Calu3 (cell line): ENCODE measurements around the gene LGI4. TPM values are rescaled to one million over a fixed set of nuclear protein-coding genes. Genes with fewer than 3 reads are reported as not detected.
"Not testable (repeated sequence)": the region's sequence is repeated elsewhere in the genome, so short reads cannot be mapped to it uniquely, and the experiment has no call there.

Experiments used
- BruUV-seq: library from RNA; stranded (reverse); fragments of 400-500 nt; replicated peaks from 2 replicates; lab custom pipeline; 2021; lab: Mats Ljungman, UMichigan
- CTCF ChIA-PET: fragments of 300-600 bp; sonication (Branson Sonifier 250); formaldehyde crosslinking; loops from one replicate; lab custom pipeline; 2022; ENCODE audit warnings: antibody characterized with exemption; lab: Charles Lee
- DNase-seq: peaks from one replicate; pipeline ENCODE4 v3.0.0; 2022
- H3K27ac Mint-ChIP-seq: one replicate; pipeline ENCODE4 v1.8.0; 2022; ENCODE audit warnings: mixed read lengths; ENCODE audit not compliant: unreplicated experiment
- H3K27me3 Mint-ChIP-seq: one replicate; pipeline ENCODE4 v1.8.0; 2022; ENCODE audit warnings: mixed read lengths; ENCODE audit not compliant: unreplicated experiment
- H3K36me3 Mint-ChIP-seq: one replicate; pipeline ENCODE4 v1.8.0; 2022; ENCODE audit warnings: mild to moderate bottlenecking, moderate library complexity, mixed read lengths; ENCODE audit not compliant: insufficient read depth, unreplicated experiment
- H3K4me1 Mint-ChIP-seq: one replicate; pipeline ENCODE4 v1.8.0; 2022; ENCODE audit warnings: mild to moderate bottlenecking, low read depth, mixed read lengths; ENCODE audit not compliant: unreplicated experiment
- H3K4me3 Mint-ChIP-seq: one replicate; pipeline ENCODE4 v1.8.0; 2022; ENCODE audit warnings: mild to moderate bottlenecking, low read depth, moderate library complexity, mixed read lengths; ENCODE audit not compliant: unreplicated experiment
- H3K9me3 Mint-ChIP-seq: one replicate; pipeline ENCODE4 v1.8.0; 2022; ENCODE audit warnings: low read depth, mixed read lengths; ENCODE audit not compliant: unreplicated experiment
- intact Hi-C: fragments of 100-400 bp; cut with micrococcal nuclease; formaldehyde crosslinking; loops from one replicate; pipeline ENCODE4 v1.10.0; 2022; ENCODE audit not compliant: unreplicated experiment
- total RNA-seq: library from RNA; stranded (reverse); gene quantifications from 2 replicates; pipeline ENCODE4 v1.2.3, GENCODE V29; 2022
- TF ChIP-seq, protein P1 (sequence below): fragments of 200-600 bp; IDR thresholded peaks from one replicate; pipeline ENCODE4 v1.8.0; 2022; ENCODE audit warnings: antibody characterized with exemption; ENCODE audit not compliant: unreplicated experiment

LGI4 gene
- total RNA-seq, 1 experiment from 2014 or later: 0.68 TPM

- CTCF ChIA-PET: interaction anchor here (0.5 kb wide), 2 partner anchors 28 to 96 kb away, joined by 3 to 4 read pairs; no protein-coding TSS in a partner anchor
- DNase-seq: no peak
- Mint-ChIP-seq H3K27ac (peak overlapping the region; percentile 96), H3K4me1 (peaks cover 41% of the 10 kb centered on the region), H3K27me3 (no peaks in the 10 kb centered on the region), H3K9me3 (no peaks in the 10 kb centered on the region), H3K36me3 (peaks cover 73% of the 10 kb centered on the region), H3K4me3 (peak overlapping the region; percentile 99)
- TF ChIP-seq, protein P1, sequence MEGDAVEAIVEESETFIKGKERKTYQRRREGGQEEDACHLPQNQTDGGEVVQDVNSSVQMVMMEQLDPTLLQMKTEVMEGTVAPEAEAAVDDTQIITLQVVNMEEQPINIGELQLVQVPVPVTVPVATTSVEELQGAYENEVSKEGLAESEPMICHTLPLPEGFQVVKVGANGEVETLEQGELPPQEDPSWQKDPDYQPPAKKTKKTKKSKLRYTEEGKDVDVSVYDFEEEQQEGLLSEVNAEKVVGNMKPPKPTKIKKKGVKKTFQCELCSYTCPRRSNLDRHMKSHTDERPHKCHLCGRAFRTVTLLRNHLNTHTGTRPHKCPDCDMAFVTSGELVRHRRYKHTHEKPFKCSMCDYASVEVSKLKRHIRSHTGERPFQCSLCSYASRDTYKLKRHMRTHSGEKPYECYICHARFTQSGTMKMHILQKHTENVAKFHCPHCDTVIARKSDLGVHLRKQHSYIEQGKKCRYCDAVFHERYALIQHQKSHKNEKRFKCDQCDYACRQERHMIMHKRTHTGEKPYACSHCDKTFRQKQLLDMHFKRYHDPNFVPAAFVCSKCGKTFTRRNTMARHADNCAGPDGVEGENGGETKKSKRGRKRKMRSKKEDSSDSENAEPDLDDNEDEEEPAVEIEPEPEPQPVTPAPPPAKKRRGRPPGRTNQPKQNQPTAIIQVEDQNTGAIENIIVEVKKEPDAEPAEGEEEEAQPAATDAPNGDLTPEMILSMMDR: no peak
- TSS peak; percentile 21 for BruUV-seq
- intact Hi-C loops: no loop called here
Measured at GRCh38 chr19:35155981-35156672, 21.3 kb upstream of the LGI4 start.

DNA sequence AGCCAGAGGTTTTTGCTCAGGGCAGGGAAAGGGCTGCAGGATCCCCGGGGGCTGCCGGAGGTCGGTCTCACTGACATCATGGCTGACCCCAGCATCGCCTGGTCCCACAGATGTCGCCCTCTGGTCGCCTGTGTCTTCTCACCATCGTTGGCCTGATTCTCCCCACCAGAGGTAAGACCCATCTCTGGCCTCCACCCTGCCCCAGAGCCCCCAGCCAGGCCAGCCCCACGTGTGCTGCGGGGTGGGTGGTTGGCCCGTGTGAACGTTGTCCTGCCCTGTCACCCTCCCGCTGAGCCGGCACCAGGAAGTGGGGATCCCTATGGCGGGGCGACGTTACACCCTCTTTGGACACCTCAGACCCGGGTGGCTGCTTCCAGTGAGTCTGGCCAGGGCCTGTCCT, 20.6 kb upstream of the LGI4 start:
- Mint-ChIP-seq H3K9me3 (no peaks in the 10 kb centered on the region), H3K4me1 (peaks cover 36% of the 10 kb centered on the region), H3K27ac (peak overlapping the region; percentile 96), H3K27me3 (no peaks in the 10 kb centered on the region), H3K36me3 (peaks cover 66% of the 10 kb centered on the region), H3K4me3 (peak overlapping the region; percentile 99)
- BruUV-seq: no TSS peak
- TF ChIP-seq, protein P1: no peak
- DNase-seq: no peak
- intact Hi-C loops: no loop called here
- CTCF ChIA-PET: no interaction called here

DNA sequence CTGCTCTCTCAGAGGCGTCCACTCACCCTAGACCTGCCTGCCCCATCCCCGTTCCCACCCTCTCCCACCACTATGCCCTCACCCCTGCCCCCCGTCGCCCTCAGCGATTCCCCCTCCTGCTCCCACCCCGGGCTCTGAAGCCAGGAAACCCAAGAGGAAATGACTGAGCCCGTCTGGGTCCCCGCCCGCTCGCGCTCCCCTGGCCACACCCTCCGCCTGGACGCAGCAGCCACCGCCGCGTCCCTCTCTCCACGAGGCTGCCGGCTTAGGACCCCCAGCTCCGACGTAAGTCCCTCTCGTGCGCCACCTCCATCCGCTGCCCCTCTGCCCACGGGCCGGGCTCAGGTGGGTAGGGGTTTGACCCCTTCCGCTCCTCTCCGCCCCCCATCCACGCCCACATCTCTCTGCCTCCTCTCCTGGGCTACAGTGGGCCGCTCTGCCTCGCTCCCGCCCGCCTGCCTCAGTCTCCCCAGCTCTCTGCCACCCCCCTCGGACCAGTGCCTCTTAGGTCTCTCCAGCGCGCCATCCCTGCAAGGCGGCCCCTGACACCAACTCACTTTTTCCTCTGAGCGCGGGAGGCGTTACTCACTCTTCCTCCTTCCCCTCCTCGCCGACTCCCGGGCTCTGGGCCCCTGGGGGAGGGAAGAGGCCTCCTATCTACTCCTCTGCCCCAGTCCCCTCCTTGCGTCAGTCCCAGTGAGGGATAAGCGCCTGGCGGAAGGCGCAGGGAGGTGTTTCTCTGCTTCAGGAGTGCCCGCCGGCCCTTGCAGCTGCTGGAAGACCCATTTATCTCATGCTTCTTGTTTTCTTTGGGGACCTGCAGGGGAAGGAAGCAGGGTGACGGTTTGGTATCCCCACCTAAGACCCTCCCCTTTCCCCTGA, 19.9 kb upstream of the LGI4 start, which contains the start of gene FXYD5:
TSS of gene FXYD5 (plus strand) at position 211 of the 882 bp plus-strand sequence. CDS start 816 bp downstream, outside the sequence.
- Mint-ChIP-seq H3K27ac (peak within 1 kb of the TSS; percentile 96), H3K4me3 (peak within 1 kb of the TSS; percentile 99), H3K4me1 (peaks cover 36% of the 10 kb centered on the region), H3K27me3 (no peaks in the 10 kb centered on the region), H3K9me3 (no peaks in the 10 kb centered on the region), H3K36me3 (peaks cover 60% of the 10 kb centered on the region)
- no TSS peak for BruUV-seq
- TF ChIP-seq, protein P1: no peak
- intact Hi-C loops: no loop called here
- CTCF ChIA-PET: interaction anchor here (0.6 to 1.5 kb wide), 7 partner anchors 10 to 110 kb away, joined by 3 to 7 read pairs (median 5); partner anchors contain the start of gene FXYD3
- DNase-seq: peak; percentile 83

- H3K4me3 Mint-ChIP-seq: peak overlapping the region; percentile 99
- CTCF ChIA-PET: interaction anchor here (0.6 to 1.5 kb wide), 14 partner anchors 9 to 110 kb away, joined by 3 to 9 read pairs (median 4); partner anchors contain the start of gene FXYD3
- peak; percentile 88 for DNase-seq
- H3K27me3 Mint-ChIP-seq: no peaks in the 10 kb centered on the region
- peaks cover 52% of the 10 kb centered on the region for H3K36me3 Mint-ChIP-seq
- H3K27ac Mint-ChIP-seq: peak overlapping the region; percentile 96
- H3K9me3 Mint-ChIP-seq: no peaks in the 10 kb centered on the region
- TF ChIP-seq, protein P1: peak; percentile 87
- intact Hi-C loops: no loop called here
- peaks cover 36% of the 10 kb centered on the region for H3K4me1 Mint-ChIP-seq
- BruUV-seq: no TSS peak
Measured at GRCh38 chr19:35153701-35154524, 19.1 kb upstream of the LGI4 start.

DNA sequence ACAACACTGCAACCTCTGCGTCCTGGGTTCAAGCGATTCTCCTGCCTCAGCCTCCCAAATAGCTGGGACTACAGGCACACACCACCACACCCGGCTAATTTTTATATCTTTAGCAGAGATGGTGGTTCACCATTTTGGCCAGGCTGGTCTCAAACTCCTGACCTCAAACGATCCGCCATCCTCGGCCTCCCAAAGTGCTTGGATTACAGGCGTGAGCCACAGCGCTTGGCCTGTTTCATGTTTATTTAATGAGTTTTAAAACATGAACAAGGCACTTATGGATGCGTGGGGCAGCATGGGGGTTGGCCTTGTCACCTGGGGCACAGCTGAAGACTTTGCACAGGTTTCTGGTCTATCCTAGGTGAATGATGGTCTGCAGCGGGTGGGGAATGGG, 18.3 kb upstream of the LGI4 start:
- peaks cover 30% of the 10 kb centered on the region for H3K4me1 Mint-ChIP-seq
- H3K9me3 Mint-ChIP-seq, intact Hi-C loops, BruUV-seq, H3K27me3 Mint-ChIP-seq, DNase-seq: not testable (repeated sequence)
- peak overlapping the region; percentile 96 for H3K27ac Mint-ChIP-seq
- CTCF ChIA-PET: interaction anchor here (0.6 to 1.5 kb wide), 6 partner anchors 8 to 199 kb away, joined by 3 to 9 read pairs (median 4); no protein-coding TSS in a partner anchor
- peaks cover 44% of the 10 kb centered on the region for H3K36me3 Mint-ChIP-seq
- H3K4me3 Mint-ChIP-seq: peak overlapping the region; percentile 99
